Stimulated activated CD4-positive, alpha-beta T cell treated with anti-CD3 and anti-CD28 coated beads, Interleukin-4, amount 100 ng/mL, for 4 hours (primary cell): ENCODE results near the gene OR11G2.
"Not testable (repeated sequence)": the region's sequence is repeated elsewhere in the genome, so short reads cannot be mapped to it uniquely, and the experiment has no call there.

ENCODE experiments used
- DNase-seq, 2 experiments: peaks; one replicate each; pipeline ENCODE4 v3.0.0-alpha.2; 2020

Gene OR11G2

GRCh38 chr14:20190596-20190995 is at the start of gene OR11G2:
OR11G2 (plus strand) TSS chr14:20190896; CDS start chr14:20197438, 6,542 bp downstream.
- DNase-seq: no peak

- no peak for DNase-seq
Measured at GRCh38 chr14:20143911-20144310, 46.8 kb upstream of the OR11G2 start.

GRCh38 chr14:20144820-20145219 is 45.9 kb upstream of the OR11G2 start:
- no peak for DNase-seq

GRCh38 chr14:20164462-20164861 is 26.2 kb upstream of the OR11G2 start:
- DNase-seq: no peak

GRCh38 chr14:20167091-20167490 is 23.6 kb upstream of the OR11G2 start:
- DNase-seq: no peak

- DNase-seq: not testable (repeated sequence)
Measured at GRCh38 chr14:20169852-20170251, 20.8 kb upstream of the OR11G2 start.

- not testable (repeated sequence) for DNase-seq
Measured at GRCh38 chr14:20174205-20174604, 16.5 kb upstream of the OR11G2 start.

- no peak for DNase-seq
Measured at GRCh38 chr14:20176330-20176729, 14.4 kb upstream of the OR11G2 start.

- DNase-seq: no peak
Measured at GRCh38 chr14:20177433-20177974, 13.2 kb upstream of the OR11G2 start.

- DNase-seq: no peak
Measured at GRCh38 chr14:20179218-20179617, 11.5 kb upstream of the OR11G2 start.

GRCh38 chr14:20179880-20180279 is 10.8 kb upstream of the OR11G2 start:
- no peak for DNase-seq

GRCh38 chr14:20180486-20180885 is 10.2 kb upstream of the OR11G2 start:
- DNase-seq: no peak

GRCh38 chr14:20184181-20184580 is 6.5 kb upstream of the OR11G2 start:
- no peak for DNase-seq

GRCh38 chr14:20191396-20191795 is 700 bp downstream of the OR11G2 start:
- DNase-seq: no peak

- no peak for DNase-seq
Measured at GRCh38 chr14:20194101-20194500, 3.4 kb downstream of the OR11G2 start.

- DNase-seq: not testable (repeated sequence)
Measured at GRCh38 chr14:20195170-20195569, 4.5 kb downstream of the OR11G2 start.

- no peak for DNase-seq
Measured at GRCh38 chr14:20195911-20196310, 5.2 kb downstream of the OR11G2 start.

GRCh38 chr14:20197459-20197858 is 6.8 kb downstream of the OR11G2 start:
- no peak for DNase-seq

GRCh38 chr14:20198991-20199390 is 8.3 kb downstream of the OR11G2 start:
- no peak for DNase-seq

- no peak for DNase-seq
Measured at GRCh38 chr14:20204721-20205120, 14.0 kb downstream of the OR11G2 start.

- DNase-seq: no peak
Measured at GRCh38 chr14:20209595-20209994, 18.9 kb downstream of the OR11G2 start.

GRCh38 chr14:20212406-20212805 is 21.7 kb downstream of the OR11G2 start:
- not testable (repeated sequence) for DNase-seq

GRCh38 chr14:20215196-20215595 is 24.5 kb downstream of the OR11G2 start:
- DNase-seq: no peak

- no peak for DNase-seq
Measured at GRCh38 chr14:20219033-20219432, 28.3 kb downstream of the OR11G2 start.

GRCh38 chr14:20223410-20223809 is 32.7 kb downstream of the OR11G2 start, which contains the start of gene OR11H6:
OR11H6 (plus strand) TSS chr14:20223710; CDS start chr14:20223710, 0 bp downstream.
- DNase-seq: no peak
